GM19351 (cell line): ENCODE measurements around the gene CCDC12.

Experiments
- ATAC-seq: cut with Tn5 transposase; IDR thresholded peaks from one replicate; pipeline ENCODE4 v1.9.1; 2021; ENCODE audit warnings: mild to moderate bottlenecking, moderate library complexity; ENCODE audit not compliant: unreplicated experiment

The CCDC12 gene

GRCh38 chr3:46943237-46944187 lies 33.0 kb downstream of the CCDC12 start:
- no peak for ATAC-seq

DNA sequence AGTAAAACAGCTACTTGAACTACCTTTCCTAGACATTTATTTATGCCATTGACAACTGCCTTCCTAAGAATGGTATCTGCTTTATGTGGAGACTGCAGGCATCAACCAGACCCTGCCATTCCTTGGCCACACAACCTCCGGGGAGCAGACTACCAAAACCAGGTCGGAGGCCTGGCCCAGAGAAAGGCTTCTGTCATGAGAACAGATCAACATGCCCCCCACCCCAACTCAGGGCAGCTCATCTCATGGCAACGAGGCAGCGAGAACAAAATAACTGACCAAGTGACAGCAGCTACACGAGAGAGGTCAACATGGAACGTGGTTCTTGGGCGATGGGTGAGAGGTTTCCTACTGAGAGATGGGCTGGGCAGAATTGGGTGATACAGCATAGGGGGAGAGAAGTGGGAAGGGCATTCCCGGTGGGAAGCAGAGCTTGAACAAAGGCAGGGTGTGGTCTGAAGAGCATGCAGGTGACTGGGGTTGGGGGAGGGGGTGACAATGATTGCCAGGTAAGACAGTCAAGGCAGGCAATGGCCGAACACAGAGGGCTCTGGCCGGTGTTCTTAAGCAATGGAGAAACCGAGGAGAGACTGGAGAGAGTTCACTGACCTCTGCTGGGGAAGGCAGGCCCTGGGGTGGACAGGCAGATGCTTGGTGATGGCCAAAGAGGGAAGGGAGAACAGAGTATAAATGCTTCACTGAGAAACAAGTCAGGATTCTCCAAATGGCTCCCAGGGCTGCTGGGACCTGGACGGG lies 33.9 kb downstream of the CCDC12 start:
- ATAC-seq = no peak

GRCh38 chr3:46942076-46942475 lies 34.5 kb downstream of the CCDC12 start:
- ATAC-seq = no peak

- no peak for ATAC-seq
These were observed 36.7 kb downstream of the CCDC12 start for GRCh38 chr3:46939578-46940445.

DNA sequence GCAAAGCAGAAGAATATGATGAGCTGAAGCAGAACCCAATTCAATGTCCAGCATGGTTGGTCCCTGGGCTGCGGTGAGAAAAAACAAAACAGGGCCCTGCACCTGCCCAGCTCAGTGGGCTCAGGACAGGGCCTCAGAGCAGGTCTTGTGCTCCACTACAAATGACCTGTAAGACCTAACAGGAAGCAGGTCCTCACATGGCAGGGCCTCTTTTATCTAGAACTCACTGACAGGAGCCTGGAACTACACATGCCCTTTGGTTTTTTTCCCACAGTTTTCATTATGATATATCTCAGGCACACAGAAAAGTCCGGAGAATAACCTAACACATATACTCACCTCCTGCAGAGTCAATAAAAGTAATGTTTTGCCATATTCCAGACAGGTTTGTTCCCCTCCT lies 38.4 kb downstream of the CCDC12 start:
- no peak for ATAC-seq

DNA sequence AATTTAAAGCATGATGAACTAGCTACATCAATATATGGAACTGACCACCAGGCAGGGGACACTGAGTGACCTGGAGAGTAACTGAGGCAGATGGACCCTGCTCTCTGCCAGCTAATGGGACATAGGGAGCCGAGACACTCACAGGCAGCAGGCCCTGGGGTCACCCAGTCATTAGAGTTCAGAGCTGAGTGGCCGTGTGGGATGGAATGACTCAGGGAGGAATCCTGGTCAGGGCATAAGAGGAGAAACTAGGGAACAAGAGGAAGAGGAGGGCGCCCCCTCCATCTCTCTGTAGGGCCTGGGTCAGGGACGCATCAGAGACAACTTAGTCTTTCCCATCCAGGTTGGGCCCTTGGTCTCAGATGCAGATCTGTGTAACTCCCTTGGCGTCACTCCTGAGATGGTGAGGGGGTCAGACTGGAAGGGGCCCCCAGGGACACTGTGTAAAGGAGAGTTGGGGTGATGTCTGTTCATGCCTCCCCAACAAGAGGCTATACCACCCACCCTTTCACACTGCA lies 39.8 kb downstream of the CCDC12 start:
- ATAC-seq = no peak

DNA sequence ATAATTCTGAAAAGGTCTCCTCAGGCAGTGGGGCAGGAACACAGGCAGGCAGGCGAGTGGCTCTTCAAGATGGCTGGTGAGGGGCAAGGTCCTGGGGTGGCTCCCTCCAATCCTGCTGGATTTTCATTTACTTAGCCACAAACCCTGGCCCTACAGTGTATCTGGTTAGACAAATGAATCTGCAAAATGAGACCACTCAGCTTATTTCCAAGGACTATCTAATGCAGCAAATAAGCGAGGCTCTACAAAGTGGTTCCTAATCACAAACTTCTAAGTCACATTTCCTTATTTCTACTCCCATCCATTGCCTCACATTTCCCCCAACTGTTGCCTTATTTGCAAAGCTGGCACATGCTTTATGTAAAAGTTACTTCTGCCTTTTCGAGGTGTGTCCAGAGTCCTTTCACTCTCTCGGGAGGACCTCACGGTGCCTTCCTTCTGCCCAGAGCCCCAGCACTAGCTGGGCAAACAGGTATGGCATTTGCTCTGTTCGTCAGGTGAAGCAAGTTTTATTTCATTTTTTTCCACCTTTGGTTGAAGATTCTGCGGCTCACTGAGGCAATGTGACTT lies 40.5 kb downstream of the CCDC12 start:
- ATAC-seq = no peak

GRCh38 chr3:46935168-46935858 lies 41.2 kb downstream of the CCDC12 start:
- ATAC-seq = no peak

- no peak for ATAC-seq
These were observed 41.9 kb downstream of the CCDC12 start for GRCh38 chr3:46934498-46935167.

- ATAC-seq = no peak
These were observed 42.5 kb downstream of the CCDC12 start for GRCh38 chr3:46934072-46934471.

DNA sequence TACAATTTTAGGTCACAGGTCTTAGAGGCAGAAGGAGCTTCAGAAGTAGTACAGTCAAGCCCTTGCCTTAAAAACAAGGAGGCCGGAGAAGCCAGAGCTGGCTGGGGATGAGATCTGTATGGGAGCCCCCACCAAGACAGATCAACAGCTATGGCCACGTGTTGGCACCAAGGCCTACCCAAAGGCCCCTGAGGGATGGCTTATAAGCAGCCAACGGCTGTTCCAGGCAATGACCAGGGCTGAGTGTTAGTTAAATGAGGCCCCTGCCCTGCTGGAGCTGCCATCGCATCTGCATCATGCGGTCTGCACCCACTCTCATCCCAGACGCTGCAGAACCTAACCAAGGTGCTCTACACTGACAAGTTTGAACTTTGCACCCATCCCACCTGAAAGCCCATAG lies 43.3 kb downstream of the CCDC12 start:
- no peak for ATAC-seq

- ATAC-seq = no peak
These were observed 43.9 kb downstream of the CCDC12 start for GRCh38 chr3:46932455-46933225.

- ATAC-seq = no peak
These were observed 44.8 kb downstream of the CCDC12 start for GRCh38 chr3:46931631-46932331.

GRCh38 chr3:46930945-46931403 lies 45.6 kb downstream of the CCDC12 start:
- ATAC-seq = no peak

DNA sequence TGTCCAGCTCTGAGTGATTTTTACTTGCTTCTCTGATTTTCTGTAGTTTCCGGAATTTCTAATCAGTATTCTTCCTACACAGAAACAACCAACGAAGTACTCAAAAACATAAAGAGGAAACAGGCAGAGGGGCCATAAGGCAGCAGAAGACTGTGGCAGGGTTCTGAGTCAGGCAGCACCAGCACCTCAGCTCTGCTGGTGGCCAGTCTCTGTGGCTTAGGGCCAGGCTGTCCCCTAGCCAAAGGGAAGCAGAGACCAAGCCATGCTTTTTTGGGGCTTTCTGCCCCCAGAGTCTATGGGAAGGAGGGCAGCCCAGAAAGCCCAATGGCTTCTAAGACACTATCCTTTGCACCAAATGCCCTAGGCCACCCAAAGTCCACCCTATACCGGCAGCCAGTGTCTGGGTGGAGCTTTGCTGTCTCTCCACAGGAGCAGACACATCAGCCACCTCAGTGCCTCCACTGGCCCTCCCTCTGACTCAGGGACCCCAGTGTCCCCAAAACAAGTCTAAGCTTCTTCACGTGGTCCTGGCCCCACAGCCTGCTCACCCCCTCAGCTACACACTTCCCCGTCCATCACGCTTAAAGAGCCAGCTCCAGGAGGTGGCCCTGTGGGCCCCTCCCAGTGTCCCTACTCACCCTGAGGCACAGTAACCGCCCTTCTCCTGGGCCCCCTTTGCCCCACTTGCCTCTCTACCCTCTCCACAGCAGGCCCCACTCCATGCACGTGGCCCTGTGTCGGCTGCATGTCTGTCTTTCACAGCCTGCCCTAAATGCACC lies 46.2 kb downstream of the CCDC12 start:
- ATAC-seq = no peak

DNA sequence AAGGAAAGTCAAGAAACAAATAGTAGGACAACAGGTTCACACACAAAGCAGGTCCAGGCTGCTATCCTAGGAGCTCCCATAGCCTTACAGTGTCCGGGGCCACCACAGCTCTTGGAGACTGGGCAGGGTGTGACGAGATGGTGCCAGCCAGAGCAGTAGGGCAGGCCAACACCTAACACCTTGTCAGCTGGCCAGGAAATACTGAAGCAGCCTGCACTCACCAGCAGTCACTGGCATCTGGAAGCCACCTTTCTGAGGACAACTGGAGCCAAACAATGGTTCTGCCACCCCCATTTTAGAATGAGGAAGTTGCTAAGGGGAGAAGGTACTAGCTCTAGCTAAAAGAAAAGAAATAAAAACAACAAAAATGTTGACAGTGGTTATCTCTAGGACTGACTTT lies 47.2 kb downstream of the CCDC12 start:
- no peak for ATAC-seq

- no peak for ATAC-seq
These were observed 48.3 kb downstream of the CCDC12 start for GRCh38 chr3:46928282-46928681.
